ENCODE results near the gene MID2. TPM values are rescaled to one million over a fixed set of nuclear protein-coding genes. Genes with fewer than 3 reads are reported as not detected.

MID2 gene
- total and polyA plus RNA-seq, 12 donors = 3.5 to 55.4 (median 33.3) TPM

DNA sequence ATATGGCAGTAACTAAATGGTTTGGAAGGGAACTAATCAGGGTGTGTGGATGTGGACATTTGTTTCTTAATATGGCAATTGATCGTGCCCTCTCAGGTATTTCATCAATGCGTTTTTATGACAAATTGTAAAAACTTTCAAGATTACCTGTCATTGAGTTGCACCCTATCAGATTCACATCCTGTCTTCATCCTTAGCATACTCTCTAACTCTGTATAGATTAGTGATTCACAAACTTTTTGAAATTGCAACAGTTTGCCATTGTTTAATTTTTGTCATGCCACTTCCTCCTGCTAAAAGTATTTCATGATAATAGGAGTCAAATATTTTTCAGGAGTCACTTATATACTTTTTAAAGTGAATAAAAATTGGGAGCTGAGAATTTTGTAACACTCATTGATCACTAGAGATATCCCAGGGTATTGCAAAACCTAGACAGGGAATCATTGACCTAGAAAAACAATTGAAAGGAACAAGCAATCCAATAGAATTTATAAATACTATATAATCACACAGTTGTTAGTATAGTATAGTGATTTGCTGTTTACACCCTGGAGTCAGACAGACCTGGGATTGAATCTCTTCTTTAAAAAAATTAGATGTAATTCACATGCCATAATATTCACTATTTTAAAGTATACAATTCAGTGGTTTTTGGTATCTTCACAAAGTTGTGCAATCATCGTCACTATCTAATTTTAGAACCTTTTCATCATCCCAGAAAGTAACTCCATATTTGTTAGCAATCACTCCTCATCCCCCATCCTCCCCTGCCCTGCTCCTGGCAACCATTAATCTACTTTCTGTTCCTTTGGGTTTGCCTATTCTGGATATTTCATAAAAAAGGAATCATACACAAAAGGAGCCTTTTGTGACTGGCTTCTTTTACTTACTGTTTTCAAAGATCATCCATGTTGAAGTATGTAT, 8.9 kb downstream of the MID2 start:
- Histone ChIP-seq H3K27me3 (peaks cover 10% of the 10 kb centered on the region), H3K4me1 (replicated peaks in 1 of 2) (peaks cover 0 to 7% of the 10 kb centered on the region in 2 donors), H3K9me3 (replicated peaks in 1 of 3) (no peaks in the 10 kb centered on the region), H3K36me3 (replicated peaks in 1 of 2) (no peaks in the 10 kb centered on the region), H3K4me3 (no peak overlapping the region), H3K27ac (no peak overlapping the region)
- TF ChIP-seq POLR2A (IDR thresholded peaks at IDR 0.05) (no peak), CTCF (IDR thresholded peaks at IDR 0.05) (no peak)
- WGBS, 4 donors = 59 to 67% (median 62%) methylated on average over 3 of the region's 3 CpGs
- peak in 1 of 7 donors; percentile 38 for DNase-seq
- intact Hi-C loops (cut with DNase I) = no loop called here

DNA sequence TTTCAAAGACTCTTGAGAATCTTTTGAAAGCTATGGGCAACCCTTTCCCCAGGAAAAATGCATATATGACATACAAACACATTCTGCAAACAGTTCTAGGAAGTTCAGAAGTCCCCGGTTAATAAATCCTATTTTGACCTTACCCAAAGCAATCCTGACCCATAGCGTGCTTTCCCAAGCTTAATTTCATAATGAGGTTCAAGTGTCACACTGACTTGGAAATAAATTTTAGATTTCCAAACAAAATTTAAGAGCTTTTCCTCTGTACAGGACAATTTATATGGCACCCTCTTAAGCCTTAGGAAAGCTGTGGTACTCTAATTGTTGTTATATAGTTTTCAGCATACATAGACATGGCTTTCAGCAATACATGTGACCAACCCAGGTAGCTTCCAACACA, 11.3 kb downstream of the MID2 start:
- DNase-seq = no peak
- 66 to 81% (median 67%) methylated on average over 2 of the region's 2 CpGs for WGBS, 4 donors
- no peak overlapping the region for H3K27ac ChIP-seq
- H3K36me3 ChIP-seq (replicated peaks in 1 of 2) = peaks cover 0 to 4% of the 10 kb centered on the region in 2 donors
- no peak overlapping the region for H3K4me3 ChIP-seq
- H3K4me1 ChIP-seq (replicated peaks in 1 of 2) = no peaks in the 10 kb centered on the region
- H3K27me3 ChIP-seq = peaks cover 6% of the 10 kb centered on the region
- TF ChIP-seq POLR2A (IDR thresholded peaks at IDR 0.05) (no peak), CTCF (IDR thresholded peaks at IDR 0.05) (no peak)
- intact Hi-C loops (cut with DNase I) = no loop called here
- no peaks in the 10 kb centered on the region for H3K9me3 ChIP-seq (replicated peaks in 1 of 3)

GRCh38 chrX:107840971-107841370, 15.3 kb downstream of the MID2 start:
- Histone ChIP-seq H3K36me3 (replicated peaks in 1 of 2) (peaks cover 0 to 4% of the 10 kb centered on the region in 2 donors), H3K9me3 (replicated peaks in 1 of 3) (no peaks in the 10 kb centered on the region), H3K27ac (no peak overlapping the region), H3K27me3 (peaks cover 10% of the 10 kb centered on the region), H3K4me1 (replicated peaks in 1 of 2) (peaks cover 4 to 5% of the 10 kb centered on the region in 2 donors), H3K4me3 (no peak overlapping the region)
- DNase-seq = no peak
- 83 to 97% (median 91%) methylated on average over 5 to 15 of the region's 15 CpGs for WGBS, 4 donors
- TF ChIP-seq POLR2A (IDR thresholded peaks at IDR 0.05) = no peak
- no peak for TF ChIP-seq CTCF (IDR thresholded peaks at IDR 0.05)
- intact Hi-C loops (cut with DNase I) = no loop called here

- intact Hi-C loops (cut with DNase I) = no loop called here
- Histone ChIP-seq H3K27ac (no peak overlapping the region), H3K36me3 (replicated peaks in 1 of 2) (peaks cover 0 to 4% of the 10 kb centered on the region in 2 donors), H3K27me3 (peaks cover 5% of the 10 kb centered on the region), H3K9me3 (replicated peaks in 1 of 3) (no peaks in the 10 kb centered on the region), H3K4me3 (no peak overlapping the region), H3K4me1 (replicated peaks in 1 of 2) (peaks cover 4 to 5% of the 10 kb centered on the region in 2 donors)
- WGBS, 4 donors = 61 to 73% (median 68%) methylated on average over 6 of the region's 6 CpGs
- DNase-seq = no peak
- TF ChIP-seq POLR2A (IDR thresholded peaks at IDR 0.05) (no peak), CTCF (IDR thresholded peaks at IDR 0.05) (no peak)
Observed at GRCh38 chrX:107842715-107843400, 17.2 kb downstream of the MID2 start.

All from adrenal gland (tissue), 12 donors.